ENCODE results near the gene NLE1.
"Not testable (repeated sequence)": the region's sequence is repeated elsewhere in the genome, so short reads cannot be mapped to it uniquely, and the experiment has no call there.

NLE1 gene

DNA sequence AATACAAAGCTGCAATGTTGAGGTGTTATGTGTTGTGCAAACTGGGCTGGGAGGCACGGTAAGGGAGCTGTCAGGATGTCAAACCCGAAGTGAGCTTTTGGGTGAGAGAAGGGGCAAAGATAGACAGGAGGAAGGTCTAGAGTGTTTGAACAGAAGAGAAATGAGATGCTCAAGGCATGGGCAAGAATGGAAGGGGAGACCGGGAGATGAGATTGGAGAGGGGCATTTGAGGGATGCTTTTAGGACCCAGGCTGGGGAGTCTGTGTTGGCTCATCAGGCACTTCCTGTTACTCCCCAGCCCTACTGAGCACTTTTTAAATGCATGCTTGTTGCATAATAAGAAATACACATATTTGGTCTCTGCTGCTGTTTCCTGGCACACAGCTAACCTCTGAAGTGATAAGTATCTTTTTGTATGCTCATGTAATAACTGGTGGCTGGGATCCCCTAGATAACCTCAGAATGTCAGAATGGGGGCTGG, 19.2 kb upstream of the NLE1 start:
- DNase-seq, result no peak

DNA sequence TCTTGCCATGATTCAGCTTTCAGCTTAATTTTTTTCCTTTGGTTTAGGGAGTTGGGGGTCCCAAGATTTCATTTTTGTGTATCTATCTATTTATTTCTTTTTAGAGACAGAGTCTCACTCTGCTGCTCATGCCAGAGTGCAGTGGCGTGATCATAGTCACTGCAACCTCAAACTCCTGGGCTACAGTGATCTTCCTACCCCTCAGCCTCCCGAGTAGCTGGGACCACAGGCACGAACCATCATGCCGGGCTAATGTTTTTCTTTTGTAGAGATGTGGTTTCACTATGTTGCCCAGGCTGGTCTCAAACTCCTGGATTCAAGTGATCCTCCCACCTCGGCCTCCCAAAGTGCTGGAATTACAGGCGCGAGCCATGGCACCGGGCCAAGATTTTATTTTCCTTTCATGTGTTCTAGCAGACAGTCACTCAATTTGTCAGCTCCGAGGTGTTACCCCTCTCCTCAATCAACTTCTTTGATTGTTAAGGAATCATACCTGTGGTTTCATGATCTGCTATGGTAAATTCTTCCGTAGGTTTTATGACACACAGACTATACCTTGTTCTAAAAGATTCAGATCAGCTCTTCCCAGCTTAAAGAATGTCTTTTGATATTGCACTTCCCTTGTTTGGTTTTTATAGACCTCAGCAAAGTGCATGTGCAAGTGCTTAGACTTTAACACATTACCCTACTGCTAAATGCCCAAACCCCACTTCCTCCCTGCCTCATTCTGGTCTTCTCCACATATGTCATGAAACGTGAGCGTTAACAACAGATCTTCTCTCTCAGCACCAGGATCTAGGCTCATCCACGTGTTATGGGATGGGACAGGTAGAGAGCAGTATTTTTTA, 18.5 kb upstream of the NLE1 start:
- no peak for DNase-seq

DNA sequence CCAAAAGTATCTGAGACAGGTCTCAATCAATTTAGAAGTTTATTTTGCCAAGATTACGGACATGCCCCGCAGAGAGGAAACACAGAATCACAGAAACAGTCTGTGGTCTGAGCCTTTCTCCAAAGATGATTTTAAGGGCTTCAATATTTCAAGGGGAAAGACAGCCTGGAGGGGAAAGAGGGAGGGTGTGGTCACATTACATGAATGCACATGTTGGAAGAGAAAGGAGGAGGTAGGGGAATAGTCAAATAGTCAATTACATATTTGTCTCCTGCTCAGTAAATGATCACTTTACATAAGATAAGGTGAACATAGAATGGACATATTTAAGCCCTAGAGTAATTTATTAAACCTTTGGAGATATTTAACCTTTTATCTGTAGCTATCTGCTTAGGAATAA, 17.8 kb upstream of the NLE1 start:
- DNase-seq, result no peak

DNA sequence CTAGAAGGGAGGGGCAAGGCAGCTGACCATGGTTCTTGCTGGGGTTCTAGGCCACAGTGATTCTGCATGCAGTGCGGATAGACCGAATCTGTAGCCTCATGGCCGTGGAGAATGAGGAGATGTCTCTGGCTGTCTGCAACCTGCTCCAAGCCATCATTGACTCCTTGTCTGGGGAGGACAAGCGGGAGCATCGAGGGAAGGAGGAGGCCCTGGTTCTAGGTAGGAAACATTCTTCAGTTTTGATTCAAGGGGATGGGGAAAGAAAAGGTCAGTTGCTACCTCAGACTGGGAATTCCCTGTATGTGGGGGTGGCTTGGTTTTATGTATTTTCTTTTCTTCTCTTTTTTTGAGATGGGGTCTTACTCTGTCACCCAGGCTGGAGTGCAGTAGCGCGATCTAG, 13.1 kb upstream of the NLE1 start:
- DNase-seq, result no peak

GRCh38 chr17:35154196-35155165, 12.4 kb upstream of the NLE1 start:
- no peak for DNase-seq

GRCh38 chr17:35152421-35153140, 10.5 kb upstream of the NLE1 start:
- DNase-seq, result no peak

DNA sequence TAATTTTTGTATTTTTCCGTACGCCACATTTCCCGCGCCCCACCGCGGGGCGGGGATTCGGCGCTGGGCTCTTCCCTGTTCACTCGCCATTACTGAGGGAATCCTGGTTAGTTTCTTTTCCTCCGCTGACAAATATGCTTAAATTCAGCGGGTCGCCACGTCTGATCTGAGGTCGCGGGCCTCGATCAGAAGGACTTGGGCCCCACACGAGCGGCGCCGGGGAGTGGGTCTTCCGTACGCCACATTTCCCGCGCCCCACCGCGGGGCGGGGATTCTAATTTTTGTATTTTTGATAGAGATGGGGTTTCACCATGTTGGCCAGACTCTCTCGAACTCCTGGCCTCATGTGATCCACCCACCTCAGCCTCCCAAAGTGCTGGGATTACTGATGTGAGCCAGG, 9.0 kb upstream of the NLE1 start:
- DNase-seq, result not testable (repeated sequence)

- DNase-seq, result no peak
These were observed 7.8 kb upstream of the NLE1 start for GRCh38 chr17:35149941-35150340.

DNA sequence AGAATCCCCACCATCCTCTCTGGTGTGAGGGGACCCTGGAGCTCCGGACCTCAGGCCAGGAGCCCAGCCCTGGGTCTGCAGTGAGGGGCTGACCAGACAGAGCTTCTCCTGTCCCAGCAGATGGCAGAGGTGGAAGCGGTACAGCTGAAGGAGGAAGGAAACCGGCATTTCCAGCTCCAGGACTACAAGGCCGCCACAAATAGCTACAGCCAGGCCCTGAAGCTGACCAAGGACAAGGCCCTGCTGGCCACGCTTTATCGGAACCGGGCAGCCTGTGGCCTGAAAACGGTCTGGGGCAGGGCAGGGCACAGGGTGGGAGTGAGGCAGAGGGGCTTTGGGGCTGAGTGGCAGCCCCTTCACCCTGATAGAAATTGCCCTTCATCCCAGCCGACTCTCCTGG, 6.0 kb upstream of the NLE1 start:
- no peak for DNase-seq

GRCh38 chr17:35147375-35147905, 5.3 kb upstream of the NLE1 start, which contains the start of gene UNC45B:
UNC45B (plus strand) TSS chr17:35147817; CDS start chr17:35148264, 447 bp downstream.
- DNase-seq, result no peak

GRCh38 chr17:35146214-35146833, 4.2 kb upstream of the NLE1 start:
- no peak for DNase-seq

DNA sequence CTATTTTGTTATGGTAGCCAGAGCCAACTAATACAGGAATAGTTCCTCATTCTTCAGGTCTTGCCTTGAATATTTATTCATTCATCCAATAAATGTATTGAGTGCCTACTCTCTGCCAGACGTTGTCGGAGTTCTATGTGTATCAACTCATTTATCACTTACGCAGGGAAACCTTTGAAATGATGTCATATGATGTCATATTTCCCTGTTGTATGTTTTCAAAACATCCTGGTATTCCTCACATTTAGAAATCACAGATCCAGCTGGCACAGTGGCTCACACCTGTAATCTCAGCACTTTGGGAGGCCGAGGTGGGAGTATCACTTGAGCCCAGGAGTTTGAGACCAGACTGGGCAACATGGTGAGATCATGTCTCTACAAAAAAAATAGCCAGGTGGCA, 2.7 kb upstream of the NLE1 start:
- DNase-seq, result no peak

DNA sequence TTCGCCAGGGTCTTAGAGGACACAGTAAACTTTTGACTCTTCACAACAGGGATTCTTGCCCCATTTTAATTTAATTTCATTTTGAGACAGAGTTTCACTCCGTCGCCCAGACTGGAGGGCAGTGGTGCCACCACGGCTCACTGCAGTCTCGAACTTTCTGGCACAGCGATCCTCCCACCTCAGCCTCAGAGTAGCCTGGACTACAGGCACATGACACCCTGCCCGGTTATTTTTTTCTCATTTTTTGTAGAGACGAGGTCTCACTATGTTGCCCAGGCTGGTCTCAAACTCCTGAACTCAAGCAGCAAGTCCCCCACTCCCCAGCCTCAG, 329 bp upstream of the NLE1 start:
- DNase-seq, result no peak

- no peak for DNase-seq
These were observed 3.9 kb downstream of the NLE1 start for GRCh38 chr17:35138218-35138617.

DNA sequence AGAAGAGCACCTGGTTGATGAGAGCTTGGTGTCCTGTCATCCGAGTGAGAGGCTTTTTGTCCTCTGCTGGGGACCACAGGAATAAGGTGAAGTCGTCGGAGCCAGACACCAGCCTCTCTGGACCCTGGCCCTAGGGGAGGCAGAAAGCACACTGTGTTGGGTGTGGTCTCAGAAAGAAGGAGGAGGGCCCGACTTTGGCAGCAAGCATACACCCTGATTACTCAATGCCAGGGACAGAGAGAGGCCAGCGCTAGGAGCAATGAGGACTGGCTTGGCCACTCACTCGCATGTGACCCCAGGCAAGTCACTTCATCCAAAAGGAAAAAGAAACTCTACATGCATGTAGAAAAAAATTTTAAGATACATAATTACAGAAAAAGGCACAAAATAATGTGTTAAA, 6.8 kb downstream of the NLE1 start:
- no peak for DNase-seq

DNA sequence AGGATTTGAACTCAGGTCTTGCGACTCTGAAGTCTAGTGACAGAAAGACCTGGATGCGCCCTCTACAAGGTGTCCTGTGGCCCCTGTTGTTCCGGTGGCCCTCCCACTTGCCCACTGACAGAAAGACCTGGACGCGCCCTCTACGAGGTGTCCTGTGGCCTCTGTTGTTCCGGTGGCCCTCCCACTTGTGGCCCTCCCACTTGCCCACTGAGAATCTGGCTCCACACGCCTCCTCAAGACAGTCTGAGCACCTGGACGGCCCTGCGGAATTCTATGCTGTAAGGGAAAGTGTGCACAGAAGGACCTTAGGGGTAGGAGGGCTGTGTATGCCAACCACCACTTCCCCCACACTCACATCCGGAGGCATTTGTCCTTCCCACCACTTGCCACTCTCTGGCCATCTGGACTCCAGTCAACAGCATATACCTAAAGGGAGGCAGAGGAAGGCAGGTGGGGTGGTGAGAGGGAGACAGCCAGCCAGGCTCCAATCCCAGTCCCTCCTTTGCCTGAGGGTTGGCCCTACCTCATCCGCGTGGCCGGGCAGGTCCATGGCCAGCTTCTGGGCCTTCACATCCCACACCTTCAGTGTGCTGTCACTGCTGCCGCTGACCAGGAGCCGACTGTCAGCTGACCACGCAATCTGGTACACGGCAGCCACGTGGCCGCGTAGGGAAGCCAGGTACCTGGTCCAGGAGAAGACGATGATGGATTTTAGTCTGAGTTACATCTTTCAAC, 9.1 kb downstream of the NLE1 start:
- DNase-seq, result no peak

GRCh38 chr17:35132099-35132498, 10.0 kb downstream of the NLE1 start:
- DNase-seq, result no peak

GRCh38 chr17:35130392-35130791, 11.7 kb downstream of the NLE1 start:
- no peak for DNase-seq

- DNase-seq, result no peak
These were observed 12.1 kb downstream of the NLE1 start for GRCh38 chr17:35129973-35130351.

GRCh38 chr17:35129154-35129972, 12.7 kb downstream of the NLE1 start:
- DNase-seq, result no peak

Data from 8988T (cell line).